ENCODE measurements around the gene DICER1. TPM values are rescaled to one million over a fixed set of nuclear protein-coding genes. Genes with fewer than 3 reads are reported as not detected.

The DICER1 gene
- total RNA-seq, 1 donor from 2014 or later: 27.6 TPM

GRCh38 chr14:95167177-95167576 lies 9.8 kb upstream of the DICER1 start:
- H3K27me3 ChIP-seq (ENCODE audit: control insufficient read depth, insufficient read depth, low read length): no peaks in the 10 kb centered on the region
- no peaks in the 10 kb centered on the region for H3K36me3 ChIP-seq (ENCODE audit: control insufficient read depth, insufficient read depth, low read length)
- no peak for DNase-seq (ENCODE audit: low read depth)
- no peak for TF ChIP-seq CTCF (IDR thresholded peaks at IDR 0.05; ENCODE audit: insufficient read depth, low read length, severe bottlenecking)
- no peak overlapping the region for H3K4me3 ChIP-seq (ENCODE audit: low read depth, low read length)
- FAIRE-seq: no peak

GRCh38 chr14:95165517-95165916 lies 8.2 kb upstream of the DICER1 start:
- H3K27me3 ChIP-seq (ENCODE audit: control insufficient read depth, insufficient read depth, low read length): no peaks in the 10 kb centered on the region
- DNase-seq (ENCODE audit: low read depth) (no peak), FAIRE-seq (no peak)
- H3K4me3 ChIP-seq (ENCODE audit: low read depth, low read length): no peak overlapping the region
- no peak for TF ChIP-seq CTCF (IDR thresholded peaks at IDR 0.05; ENCODE audit: insufficient read depth, low read length, severe bottlenecking)
- H3K36me3 ChIP-seq (ENCODE audit: control insufficient read depth, insufficient read depth, low read length): no peaks in the 10 kb centered on the region

DNA sequence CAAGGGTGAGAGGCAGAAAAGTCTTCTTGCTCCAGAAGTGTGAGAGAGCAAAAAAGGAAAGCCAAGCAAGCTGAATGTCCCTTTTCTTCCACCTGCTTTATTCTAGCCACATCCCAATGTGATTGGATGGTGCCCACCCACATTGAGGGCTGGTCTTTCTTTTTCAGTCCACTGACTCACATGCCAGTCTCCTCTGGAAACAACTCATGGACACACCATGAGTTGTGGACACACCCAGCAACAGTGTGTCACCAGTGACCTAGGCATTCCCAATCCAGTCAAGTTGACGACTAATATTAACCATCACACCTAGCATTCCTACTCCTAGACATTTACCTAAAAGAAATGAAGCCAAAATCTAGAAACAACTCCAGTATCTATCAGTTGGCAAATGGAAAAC lies 7.2 kb upstream of the DICER1 start:
- H3K27me3 ChIP-seq (ENCODE audit: control insufficient read depth, insufficient read depth, low read length): no peaks in the 10 kb centered on the region
- no peak overlapping the region for H3K4me3 ChIP-seq (ENCODE audit: low read depth, low read length)
- DNase-seq (ENCODE audit: low read depth) (peak; percentile 66), FAIRE-seq (no peak)
- no peaks in the 10 kb centered on the region for H3K36me3 ChIP-seq (ENCODE audit: control insufficient read depth, insufficient read depth, low read length)
- no peak for TF ChIP-seq CTCF (IDR thresholded peaks at IDR 0.05; ENCODE audit: insufficient read depth, low read length, severe bottlenecking)

DNA sequence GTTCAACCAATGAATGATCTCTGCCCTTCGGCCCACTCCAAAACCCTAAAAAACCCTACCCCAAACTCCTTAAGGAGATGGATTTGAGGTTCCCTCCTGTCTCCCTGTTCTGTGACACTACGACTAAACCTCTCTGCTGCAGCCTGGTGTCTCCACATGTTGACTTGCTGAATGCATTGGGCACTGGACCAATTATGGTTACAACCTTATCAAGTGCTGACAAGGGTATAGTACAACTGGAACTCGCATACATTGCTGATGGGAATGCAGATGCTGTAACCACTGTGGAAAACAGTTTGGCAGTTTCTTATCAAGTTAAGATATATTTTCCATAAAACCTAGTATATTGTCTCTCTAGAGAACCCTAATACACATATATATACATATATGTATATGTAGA lies 6.3 kb upstream of the DICER1 start:
- Histone ChIP-seq H3K27me3 (ENCODE audit: control insufficient read depth, insufficient read depth, low read length) (no peaks in the 10 kb centered on the region), H3K36me3 (ENCODE audit: control insufficient read depth, insufficient read depth, low read length) (no peaks in the 10 kb centered on the region), H3K4me3 (ENCODE audit: low read depth, low read length) (no peak overlapping the region)
- TF ChIP-seq CTCF (IDR thresholded peaks at IDR 0.05; ENCODE audit: insufficient read depth, low read length, severe bottlenecking): no peak
- FAIRE-seq (no peak), DNase-seq (ENCODE audit: low read depth) (no peak)

DNA sequence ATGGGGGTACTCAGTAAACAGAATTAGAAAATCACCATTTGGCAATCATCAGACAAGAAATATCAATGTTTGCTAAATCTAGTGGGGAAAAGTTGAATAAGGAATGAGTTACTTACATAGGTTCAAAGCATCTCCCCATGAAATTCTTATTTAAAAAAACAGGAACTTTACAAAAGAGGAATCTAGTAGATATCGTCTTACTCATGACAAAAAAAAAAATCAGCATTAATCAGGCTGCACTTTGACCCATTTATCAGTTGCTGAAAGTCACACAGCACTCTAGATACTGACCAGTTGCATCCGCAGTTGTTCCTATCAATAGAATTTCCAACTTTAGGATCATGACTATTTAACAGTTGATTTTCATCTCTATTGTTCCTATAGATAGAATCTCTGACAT lies 5.8 kb upstream of the DICER1 start:
- H3K36me3 ChIP-seq (ENCODE audit: control insufficient read depth, insufficient read depth, low read length): no peaks in the 10 kb centered on the region
- no peaks in the 10 kb centered on the region for H3K27me3 ChIP-seq (ENCODE audit: control insufficient read depth, insufficient read depth, low read length)
- no peak for TF ChIP-seq CTCF (IDR thresholded peaks at IDR 0.05; ENCODE audit: insufficient read depth, low read length, severe bottlenecking)
- H3K4me3 ChIP-seq (ENCODE audit: low read depth, low read length): no peak overlapping the region
- DNase-seq (ENCODE audit: low read depth) (no peak), FAIRE-seq (no peak)

GRCh38 chr14:95162641-95163040 lies 5.3 kb upstream of the DICER1 start:
- TF ChIP-seq CTCF (IDR thresholded peaks at IDR 0.05; ENCODE audit: insufficient read depth, low read length, severe bottlenecking): no peak
- FAIRE-seq: peak; percentile 13
- Histone ChIP-seq H3K36me3 (ENCODE audit: control insufficient read depth, insufficient read depth, low read length) (no peaks in the 10 kb centered on the region), H3K4me3 (ENCODE audit: low read depth, low read length) (no peak overlapping the region), H3K27me3 (ENCODE audit: control insufficient read depth, insufficient read depth, low read length) (no peaks in the 10 kb centered on the region)
- no peak for DNase-seq (ENCODE audit: low read depth)
